GM19023 (cell line): ENCODE measurements around the gene SELENOI.
"Not testable (repeated sequence)": the region's sequence is repeated elsewhere in the genome, so short reads cannot be mapped to it uniquely, and the experiment has no call there.

Source experiments
- ATAC-seq: cut with Tn5 transposase; IDR thresholded peaks from one replicate; pipeline ENCODE4 v1.9.1; 2021; ENCODE audit warnings: mild to moderate bottlenecking, moderate library complexity; ENCODE audit not compliant: unreplicated experiment

Gene SELENOI, protein sequence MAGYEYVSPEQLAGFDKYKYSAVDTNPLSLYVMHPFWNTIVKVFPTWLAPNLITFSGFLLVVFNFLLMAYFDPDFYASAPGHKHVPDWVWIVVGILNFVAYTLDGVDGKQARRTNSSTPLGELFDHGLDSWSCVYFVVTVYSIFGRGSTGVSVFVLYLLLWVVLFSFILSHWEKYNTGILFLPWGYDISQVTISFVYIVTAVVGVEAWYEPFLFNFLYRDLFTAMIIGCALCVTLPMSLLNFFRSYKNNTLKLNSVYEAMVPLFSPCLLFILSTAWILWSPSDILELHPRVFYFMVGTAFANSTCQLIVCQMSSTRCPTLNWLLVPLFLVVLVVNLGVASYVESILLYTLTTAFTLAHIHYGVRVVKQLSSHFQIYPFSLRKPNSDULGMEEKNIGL

DNA sequence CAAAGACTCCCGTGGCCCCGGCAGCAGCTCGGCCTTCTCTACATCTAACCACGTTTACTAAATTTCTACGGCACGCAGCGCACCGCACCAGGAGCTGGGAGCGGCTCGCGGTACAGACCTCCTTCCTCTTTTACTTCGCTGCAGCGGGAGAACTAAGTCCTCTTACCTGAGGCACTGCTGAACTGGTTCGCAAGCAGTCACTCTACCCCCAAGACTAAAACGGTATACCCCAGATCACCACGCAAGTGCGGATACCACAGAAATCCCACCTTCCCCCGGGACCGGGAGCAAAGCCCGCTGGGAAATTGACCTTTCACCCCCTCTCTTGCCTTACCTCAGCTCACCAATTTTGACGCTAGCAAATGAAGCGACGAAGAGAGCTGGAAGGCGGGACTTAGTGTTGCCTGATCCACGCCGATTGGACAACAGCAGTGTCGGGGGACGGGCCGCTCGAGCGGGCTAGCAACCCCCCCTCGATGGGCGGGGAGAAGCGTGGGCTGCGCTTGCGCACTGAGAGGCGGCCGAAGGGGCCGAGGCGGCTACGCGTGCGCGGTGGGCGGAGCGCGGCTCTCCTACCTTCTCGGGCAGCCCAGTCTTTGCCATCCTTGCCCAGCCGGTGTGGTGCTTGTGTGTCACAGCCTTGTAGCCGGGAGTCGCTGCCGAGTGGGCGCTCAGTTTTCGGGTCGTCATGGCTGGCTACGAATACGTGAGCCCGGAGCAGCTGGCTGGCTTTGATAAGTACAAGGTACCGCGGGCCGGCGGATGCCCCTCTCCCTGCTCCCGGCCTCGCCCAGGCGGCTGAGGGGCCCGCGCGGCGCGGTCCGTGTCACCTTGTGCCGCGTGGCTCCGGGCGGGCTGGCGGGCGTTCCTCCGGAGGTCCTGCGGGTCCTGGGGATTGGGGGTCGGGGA lies at the start of gene SELENOI:
TSS of gene SELENOI (plus strand) at position 599 of the 909 bp plus-strand sequence. CDS start at position 689, 90 bp downstream.
- peak; percentile 96 for ATAC-seq

DNA sequence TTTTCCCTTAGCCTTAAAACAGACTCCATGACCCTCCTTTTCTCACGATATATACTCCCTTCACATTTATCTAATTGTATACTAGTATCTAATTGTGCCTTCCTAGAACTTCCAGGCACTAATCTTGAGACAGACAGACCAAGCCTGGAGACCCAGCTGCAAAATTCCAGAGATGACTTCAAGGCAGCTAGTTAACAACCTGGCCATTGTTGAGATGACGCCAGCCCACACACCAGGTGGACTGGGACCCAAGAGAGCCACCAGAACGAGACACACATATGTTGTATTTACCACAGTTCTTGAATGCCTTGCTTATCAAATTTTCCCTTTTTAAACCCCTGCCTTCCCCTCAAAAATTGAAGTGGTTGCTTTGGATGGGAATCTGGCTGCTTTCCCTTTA lies 48.9 kb upstream of the SELENOI start:
- ATAC-seq = no peak

DNA sequence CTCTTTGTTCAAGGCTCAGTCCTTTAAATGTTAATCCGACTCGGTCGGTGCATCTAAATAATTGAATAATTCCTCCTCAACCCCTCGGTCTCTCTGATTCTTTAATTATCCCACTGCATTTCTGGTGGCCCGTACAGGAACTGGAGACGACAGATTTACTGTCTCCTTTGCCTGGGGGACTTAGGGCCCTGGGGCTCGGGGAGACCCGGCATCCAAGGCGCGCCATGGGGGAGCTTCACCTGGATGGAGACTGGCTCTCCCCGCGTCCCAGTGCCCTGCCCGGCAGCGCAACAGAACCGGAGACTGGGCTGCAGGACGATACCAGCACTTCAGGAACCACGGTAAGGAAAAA lies 47.7 kb upstream of the SELENOI start:
- ATAC-seq = no peak

DNA sequence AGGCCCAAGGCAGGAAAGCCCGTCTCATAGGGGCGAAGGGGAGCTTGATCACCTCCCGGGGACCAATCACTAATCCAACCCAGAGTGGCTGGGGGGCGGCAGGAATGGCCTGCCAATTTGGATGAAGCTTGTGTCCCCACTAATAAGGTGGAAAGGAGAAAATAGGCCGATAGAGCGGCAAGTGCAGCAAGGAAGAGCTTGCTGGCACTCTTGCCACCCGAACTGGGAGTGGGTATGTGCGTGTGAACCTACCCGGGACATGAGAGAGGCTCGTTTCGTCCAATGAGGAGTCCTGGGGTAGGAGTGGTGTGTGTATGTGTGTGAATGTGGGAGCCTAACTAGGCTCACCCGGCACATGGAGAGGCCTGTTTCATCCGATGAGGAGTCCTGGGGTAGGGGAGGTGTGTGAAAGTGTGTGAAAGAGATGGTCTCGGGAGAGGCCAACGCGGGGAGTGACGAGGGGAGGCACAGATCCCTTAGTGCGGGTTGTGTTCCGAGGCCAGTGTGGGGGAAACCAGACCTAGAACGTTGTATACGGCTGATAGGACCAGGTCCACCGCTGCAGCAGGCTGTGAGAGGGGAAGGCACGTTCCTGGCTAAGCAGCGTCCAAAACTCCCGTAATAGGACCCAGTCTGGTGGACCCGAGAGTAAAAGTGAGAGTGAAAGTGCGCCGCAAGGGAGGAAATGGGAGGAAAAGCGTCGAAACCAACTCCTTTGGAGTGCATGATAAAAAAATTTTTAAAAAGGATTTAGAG lies 47.1 kb upstream of the SELENOI start:
- no peak for ATAC-seq

DNA sequence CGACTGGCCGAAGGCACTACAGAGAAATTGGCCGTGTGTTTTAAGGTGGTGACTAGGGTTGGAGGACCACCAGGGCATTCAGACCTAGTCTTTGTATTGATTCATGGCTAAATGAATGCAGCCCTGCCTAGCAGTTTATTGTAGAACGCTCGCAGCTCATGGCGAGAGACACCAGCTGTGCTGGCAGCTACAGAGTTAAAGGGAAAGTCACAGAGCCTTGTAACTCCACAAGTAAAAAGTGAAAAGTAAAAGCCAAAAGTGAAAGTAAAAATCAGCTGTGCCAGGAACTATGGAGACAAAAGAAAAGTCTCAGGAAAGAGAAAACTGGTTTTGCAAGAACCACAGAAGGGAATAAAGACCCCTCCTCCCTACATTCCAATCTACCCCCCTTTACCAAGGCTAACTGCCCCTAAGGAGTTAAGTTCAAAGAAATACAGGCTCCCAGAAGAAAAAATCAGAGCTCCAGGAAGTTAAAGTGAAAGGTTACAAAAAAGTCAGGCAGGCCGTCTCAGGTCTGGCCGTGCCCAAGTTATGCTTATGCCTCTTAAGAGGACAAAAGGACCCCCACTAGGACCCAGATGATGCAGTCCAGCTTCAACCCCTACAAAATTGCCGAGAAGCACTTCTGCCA lies 46.4 kb upstream of the SELENOI start:
- ATAC-seq = no peak

DNA sequence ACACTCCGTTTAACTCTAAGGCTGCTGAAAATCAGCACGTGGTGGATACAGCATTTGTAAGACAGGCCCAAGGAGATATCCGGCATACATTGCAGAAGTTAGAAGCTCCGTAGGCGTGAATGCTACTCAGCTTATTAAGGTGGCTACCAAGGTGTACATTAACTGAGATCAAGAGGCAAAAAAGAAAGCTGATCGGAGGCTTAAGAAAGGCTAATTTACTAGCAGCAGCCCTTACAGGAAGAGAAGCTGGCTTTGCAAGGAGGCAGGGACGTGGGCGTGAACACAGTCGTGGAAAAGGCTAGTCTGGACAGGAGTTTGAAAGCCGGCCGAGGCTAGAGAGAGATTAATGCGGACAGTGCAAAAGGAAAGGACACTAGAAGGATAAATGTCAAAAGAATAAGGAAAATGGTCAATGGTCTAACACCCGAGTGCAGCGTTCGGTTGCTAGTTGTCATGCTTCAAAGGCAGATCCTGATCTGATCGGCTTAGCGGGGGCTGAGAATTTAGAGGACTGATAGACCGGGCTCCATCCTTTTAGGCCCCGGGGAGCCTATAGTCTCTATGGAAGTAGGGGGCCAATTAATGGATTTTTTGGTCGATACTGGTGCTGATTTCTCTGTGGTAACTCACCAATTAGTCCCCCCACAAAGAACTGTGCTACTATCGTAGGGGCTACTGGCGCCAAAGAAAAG lies 45.6 kb upstream of the SELENOI start:
- ATAC-seq = no peak

DNA sequence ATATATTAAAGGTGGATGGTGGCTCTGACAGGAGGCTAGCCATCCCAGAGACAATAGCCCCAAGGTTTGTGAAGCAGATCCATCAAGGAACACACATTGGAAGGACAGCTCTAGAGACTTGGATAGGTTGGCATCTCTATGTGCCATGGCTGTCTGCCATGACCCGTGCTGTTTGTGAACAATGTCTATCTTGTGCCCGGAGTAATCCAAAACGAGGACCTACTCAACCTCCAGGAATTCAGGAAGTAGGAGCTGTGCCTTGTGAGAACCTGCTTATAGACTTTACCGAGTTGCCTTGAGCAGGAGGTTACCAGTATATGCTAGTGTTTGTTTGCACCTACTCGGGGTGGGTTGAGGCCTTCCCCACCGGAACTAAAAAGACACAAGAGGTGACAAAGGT lies 43.1 kb upstream of the SELENOI start:
- no peak for ATAC-seq

DNA sequence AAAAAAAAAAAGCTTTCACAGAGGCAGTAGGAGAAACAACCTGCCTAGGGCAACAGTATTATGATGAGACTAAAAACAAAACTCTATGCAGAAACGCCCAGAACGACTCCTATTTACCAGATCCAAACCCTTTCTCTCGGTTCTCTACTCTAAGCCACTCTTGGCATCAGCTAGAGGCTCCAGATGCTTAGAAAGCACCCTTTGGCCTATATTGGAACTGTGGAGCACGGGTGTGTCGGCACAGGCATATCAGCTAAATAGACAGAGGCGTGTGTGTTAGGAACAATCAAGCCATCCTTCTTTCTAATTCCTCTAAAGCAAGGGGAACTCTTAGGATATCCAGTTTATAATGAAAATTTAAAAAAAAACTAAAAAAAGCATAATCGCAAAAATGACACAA lies 40.8 kb upstream of the SELENOI start:
- not testable (repeated sequence) for ATAC-seq

DNA sequence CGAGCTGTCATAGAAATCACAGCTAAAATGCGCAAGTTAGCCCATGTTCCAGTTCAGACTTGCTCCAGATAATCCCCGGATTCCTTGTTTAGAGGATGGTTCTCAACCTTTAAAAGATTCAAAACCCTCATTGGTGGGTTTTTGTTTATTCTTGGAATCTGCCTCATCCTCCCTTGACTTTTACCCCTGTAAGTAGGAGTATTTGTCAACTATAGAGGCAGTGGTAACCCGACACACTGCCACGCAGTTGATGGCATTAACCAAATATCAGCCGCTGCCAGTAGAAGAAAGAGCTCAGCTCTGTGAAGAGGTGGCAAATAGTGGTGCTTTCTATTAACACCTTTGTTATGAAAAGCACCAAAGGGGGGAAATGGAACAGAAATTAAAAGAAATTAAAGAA lies 40.4 kb upstream of the SELENOI start:
- ATAC-seq = no peak

DNA sequence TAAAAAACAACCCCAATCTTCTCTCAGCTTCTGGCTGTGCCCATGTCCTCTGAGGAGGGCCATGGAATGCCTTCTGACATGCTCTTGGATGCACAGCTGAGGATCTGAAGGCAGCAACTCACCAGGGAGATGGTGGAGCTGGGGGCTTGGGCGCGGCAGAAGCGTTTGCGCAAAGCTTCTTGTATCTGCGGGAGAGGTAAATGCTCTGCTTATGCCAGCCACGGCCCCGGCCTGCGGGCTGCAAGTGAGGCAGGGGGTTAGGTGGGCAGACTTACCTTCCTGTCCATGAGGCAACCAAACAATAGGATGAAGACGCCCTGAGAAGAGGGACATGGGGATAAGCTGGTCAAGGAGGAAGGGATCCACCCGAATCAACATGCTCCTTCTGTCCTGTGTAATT lies 36.0 kb upstream of the SELENOI start:
- ATAC-seq = no peak

DNA sequence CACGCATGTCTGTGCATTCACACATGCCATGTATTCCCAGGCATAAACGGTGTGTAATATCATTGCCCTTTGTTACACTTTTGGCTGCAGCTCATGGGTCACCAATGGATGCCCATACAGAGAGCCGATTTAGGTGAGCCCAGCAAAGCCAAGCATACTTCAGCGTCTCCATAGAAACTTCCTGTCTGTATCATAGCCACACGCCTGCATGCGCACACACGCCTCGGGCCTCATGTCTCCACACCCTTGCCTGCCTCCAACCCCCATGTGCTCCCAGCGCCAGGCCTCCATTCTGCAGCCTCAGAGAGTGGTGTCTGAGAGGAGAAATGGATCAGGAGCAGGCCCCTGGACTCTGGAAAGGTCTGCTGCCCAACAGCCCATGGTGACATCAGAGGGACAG lies 33.5 kb upstream of the SELENOI start:
- no peak for ATAC-seq

DNA sequence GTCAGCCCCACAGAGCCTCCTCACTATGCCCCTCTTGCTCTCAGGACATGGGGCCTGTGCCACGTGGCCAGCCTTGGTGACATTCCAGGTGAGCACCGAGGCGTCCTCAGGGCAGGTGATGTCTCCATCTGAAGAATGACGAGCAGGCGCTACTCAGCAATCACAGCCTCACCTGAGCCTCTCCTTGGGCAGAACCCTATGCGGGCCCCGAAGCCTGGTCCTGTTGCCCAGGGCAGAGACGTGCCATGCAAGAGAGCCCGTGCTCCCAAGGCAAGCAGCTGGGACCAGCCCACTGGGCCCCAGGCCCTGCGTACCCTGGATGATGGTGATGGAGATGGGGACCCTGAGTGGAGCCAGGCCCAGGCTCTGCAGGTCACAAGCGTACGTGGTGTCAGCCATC lies 32.5 kb upstream of the SELENOI start:
- ATAC-seq = no peak

DNA sequence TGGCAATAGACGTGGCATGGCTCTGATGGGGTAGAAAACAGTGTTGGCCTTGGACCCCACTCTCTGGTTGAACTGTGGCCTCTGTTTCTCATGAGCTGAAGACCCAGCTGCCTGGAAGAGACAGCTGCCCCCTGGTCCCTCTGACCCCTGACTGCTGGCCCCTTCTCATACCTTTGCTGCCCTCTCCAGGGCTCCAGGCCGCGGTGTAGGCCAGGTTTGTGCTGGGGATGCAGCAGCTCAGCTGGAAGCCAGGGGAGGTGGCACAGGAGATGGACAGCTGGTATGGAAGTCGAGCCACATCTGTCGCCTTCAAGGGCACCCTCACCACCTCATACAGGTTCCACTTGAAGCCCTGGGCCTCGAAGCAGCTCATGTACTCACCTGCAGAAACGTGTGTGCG lies 31.7 kb upstream of the SELENOI start:
- no peak for ATAC-seq

DNA sequence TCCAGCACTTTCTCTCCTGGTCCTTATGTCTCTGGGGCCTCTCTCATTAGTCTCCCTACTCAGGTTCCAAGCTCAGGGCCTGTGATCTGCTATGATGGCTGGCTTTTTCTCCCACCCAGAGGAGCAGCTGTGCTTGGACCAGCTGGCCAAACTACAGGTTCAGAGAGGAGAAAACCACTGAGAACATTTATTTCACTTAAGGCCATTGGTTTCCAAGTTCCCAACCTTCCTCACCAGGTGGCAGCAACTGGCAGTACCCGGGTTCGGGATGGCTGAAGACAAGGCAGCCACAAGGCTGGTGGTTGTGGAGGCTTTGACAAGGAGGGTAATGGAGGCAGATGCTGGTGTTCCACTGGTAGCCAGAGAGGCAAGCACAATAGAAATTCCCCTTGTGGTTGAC lies 29.9 kb upstream of the SELENOI start:
- no peak for ATAC-seq

DNA sequence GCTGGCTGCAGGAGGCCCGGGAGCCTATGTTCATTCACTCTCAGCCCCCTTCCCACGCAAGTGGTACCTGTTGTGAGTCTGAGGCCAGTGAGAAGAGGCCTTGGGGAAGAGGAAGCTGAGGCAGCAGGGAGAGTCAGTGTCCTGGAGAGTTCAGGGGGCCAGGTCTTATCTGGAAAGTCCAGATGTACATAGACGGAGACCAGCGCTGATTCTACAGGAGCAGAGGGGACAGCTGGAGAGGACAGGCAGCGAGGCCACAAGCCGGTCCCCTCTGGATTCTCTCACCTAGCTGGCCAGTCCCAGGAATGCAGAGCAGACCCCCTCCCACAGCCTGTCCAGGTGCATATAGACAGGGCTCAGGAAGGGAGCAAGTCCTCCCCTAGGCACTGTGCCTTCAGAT lies 29.1 kb upstream of the SELENOI start:
- ATAC-seq = no peak

DNA sequence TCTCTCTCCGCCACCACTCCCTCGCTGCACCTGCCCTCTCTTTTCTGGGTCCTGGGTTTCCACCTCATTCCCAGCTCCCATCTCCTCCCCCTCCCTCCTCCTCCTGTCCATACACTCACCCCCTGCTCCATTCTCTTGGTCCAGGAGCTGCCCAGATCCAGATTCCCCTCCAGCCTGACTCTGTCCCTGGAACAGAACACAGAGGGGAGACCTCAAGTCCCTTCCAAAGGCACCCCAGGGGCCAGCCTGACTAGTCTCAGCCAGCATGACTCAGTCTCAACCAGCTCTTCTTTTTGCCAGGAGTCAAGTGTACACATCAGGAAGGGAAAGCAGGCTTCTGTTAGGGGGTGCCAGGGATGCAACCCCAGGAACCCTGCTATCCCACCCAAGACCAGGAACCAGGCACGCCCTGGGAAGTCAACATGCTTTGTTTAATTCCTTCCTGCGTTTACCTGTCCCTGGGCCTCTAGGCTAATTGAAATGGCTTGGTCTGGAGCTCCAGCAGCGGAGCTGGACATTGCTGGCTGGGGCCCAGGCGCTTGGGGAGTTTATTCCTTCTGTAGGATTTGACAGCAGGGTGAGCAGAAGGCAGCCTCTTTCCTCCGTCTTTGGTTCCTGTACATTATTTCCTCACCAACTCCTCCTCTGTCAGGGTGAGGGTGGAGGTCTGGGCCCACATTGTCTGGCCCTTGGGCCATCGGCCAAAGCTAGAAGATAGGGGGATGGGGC lies 28.4 kb upstream of the SELENOI start:
- ATAC-seq = no peak

DNA sequence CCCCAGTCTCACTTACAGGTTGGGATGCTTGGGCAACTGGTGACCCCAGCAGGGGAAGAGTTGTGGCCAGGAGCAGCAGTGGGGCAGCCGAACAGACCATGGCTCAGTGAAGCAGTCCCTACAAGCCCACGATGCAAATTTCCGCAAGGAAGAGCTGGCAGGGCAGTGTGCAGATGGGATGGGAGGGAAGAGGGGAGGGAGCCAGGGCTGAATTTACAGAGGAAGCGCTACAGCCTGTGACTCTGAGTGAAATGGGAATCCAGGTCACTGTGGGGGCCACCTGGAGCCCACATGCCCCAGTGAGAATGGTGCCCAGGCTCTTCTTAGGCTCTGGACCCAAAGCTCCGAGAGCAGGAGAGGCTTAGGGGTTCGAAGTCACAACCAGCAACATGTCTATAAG lies 27.0 kb upstream of the SELENOI start:
- no peak for ATAC-seq

DNA sequence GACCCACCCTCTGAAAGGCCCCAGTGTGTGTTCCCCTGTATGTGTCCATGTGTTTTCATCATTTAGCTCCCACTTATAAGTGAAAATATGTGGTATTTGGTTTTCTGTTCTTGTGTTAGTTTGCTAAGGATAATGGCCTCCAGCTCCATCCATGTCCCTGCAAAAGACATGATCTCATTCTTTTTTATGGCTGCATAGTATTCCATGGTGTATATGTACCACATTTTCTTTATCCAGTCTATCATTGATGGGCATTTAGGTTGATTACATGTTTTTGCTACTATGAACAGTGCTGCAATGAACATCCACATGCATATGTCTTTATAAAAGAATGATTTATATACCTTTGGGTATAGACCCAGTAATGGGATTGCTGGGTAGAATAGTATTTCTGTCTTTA lies 21.5 kb upstream of the SELENOI start:
- not testable (repeated sequence) for ATAC-seq

DNA sequence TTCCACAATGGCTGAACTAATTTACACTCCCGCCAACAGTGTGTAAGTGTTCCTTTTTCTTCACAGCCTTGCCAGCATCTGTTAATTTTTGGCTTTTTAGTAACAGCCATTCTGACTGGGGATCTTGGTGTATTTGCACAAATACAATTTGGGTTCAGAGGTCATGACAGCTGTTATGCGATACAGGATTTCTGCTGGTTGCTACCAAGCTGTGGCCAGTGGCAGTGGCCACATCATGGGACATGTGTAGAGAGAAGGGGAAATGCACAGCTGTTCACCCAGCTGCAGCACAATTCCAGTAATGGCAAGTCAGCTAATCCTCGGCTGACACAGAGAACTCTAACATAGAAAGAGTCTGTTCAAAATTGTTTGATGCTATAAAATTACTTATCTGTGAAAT lies 21.0 kb upstream of the SELENOI start:
- no peak for ATAC-seq

DNA sequence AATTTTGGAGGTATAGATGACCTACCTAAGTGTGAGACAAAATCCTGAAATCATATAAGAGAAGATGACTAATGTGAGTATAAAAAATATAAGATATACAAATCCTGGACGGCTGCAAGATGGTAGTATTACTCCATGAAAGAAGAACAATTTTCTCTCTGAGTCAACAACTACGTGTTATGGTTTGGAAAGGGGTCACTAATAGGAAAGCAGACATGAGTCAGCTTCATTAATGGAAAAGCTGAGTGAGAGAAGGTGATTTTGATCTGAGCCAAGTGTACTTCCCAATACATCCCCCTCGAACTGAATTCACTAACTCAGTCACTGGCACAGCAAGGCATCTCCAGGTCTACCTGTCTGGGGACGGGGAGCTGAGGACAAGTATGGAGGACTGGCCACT lies 20.1 kb upstream of the SELENOI start:
- no peak for ATAC-seq
